Stimulated activated CD4-positive, alpha-beta T cell treated with anti-CD3 and anti-CD28 coated beads, Interleukin-15, amount 100 ng/mL, for 48 hours (primary cell): ENCODE measurements around the gene C11orf21.
"Not testable (repeated sequence)": the region's sequence is repeated elsewhere in the genome, so short reads cannot be mapped to it uniquely, and the experiment has no call there.

Source experiments
- DNase-seq, 2 donors: peaks; one replicate each; pipeline ENCODE4 v3.0.0-alpha.2; 2020; ENCODE audit warnings: low read depth in 2 of 2

C11orf21 gene

DNA sequence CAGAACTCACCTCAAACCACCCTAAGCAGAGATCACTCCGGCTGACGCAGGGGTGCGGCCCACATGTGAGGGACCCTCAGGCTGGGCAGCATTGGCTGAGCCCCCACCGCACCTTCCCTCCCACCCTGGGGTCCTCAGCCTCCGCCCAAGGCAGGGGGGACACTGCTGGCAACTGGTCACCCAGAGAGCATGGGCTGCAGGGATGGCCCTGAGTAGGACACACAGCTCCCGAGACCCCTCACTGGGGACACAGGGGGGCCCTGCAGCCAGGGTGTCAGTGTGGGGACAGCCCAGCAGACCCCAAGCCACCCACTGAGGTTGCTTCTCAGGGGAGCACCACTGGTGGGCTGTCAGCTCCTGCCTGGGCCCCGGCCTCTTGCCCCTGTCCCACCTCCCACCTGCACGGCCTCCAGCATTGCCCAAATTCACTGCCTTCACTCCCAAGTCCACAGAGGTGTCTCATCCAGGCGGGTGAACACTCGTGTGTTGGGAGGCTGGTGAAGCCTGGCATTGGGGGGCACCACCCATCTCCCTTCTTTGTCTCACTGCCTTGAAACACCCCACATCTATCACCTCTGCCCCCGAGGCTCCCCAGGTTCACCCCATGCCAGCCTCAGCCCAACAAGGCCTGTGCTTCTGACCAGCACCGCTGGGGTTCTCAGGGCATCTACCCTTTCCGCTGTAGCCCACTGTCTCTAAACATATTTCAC is 4.7 kb downstream of the C11orf21 start:
- DNase-seq, result no peak

GRCh38 chr11:2295971-2296912 is 5.5 kb downstream of the C11orf21 start:
- DNase-seq, result no peak

- DNase-seq, result no peak
These were observed 6.8 kb downstream of the C11orf21 start for GRCh38 chr11:2294926-2295290.

DNA sequence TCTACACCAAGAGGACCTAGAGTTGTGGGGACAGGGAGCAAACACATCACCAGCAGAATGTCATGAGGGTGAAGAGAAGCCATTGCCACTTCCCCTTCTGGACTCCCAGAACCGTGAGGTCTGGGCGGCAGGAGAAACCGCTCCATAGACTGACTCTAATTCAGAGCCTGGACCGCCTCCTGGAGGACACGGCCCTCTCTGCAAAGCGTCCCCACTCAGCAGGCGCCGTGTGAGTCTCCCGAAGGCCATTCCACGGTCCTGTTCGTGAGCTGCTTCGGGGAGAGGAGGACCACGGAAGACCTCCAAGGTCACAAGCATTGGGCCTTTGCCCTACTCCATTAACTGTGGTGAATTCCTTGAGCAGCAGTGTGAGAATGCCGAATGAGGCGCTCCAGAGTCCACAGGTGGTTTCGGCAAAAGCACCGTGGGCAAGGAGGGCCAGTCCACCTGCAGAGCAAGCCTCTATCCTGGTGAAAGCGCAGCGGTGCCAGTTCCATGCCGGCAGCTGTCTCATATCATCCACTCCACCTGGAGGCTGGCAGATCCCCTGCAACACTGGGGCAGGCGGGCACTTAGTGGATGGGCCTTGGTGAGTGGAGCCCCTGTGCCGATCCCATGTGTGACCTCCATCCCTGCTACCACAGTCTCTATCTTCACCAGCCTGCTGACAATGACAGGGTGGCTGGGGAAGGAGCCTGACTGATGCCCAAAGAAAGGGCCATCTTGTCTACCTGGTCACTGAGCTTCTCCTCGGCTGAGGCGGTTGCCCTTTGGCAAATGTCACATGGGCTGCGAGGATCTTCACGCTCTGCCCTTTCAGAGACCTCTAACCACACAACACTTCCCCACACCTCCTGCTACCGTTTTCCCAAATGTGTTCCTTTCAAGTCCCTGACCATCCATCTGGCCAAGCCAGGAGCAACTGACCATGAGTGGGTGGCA is 7.5 kb downstream of the C11orf21 start:
- DNase-seq, result no peak

GRCh38 chr11:2293531-2293971 is 8.2 kb downstream of the C11orf21 start:
- no peak for DNase-seq

- no peak for DNase-seq
These were observed 11.3 kb downstream of the C11orf21 start for GRCh38 chr11:2290351-2290841.

DNA sequence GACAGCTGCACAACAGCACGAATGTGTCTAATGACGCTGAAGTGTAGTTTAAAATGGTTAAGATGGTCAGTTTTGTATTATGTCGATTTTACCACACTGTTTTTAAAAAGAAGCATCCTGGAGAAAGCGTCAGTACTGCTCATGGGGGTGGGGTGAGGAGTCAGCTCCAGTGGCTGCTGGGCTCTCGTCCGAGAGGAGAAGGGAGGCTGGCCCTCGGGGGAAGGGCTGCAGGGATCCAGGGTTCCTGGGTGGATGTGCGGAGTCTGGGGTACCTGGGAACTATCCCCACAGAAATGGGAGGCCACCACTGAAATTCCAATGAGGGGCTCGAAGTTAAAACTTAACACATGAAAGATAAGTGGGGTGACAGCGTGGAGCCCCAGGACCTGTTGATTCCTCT is 11.9 kb downstream of the C11orf21 start:
- DNase-seq, result no peak

DNA sequence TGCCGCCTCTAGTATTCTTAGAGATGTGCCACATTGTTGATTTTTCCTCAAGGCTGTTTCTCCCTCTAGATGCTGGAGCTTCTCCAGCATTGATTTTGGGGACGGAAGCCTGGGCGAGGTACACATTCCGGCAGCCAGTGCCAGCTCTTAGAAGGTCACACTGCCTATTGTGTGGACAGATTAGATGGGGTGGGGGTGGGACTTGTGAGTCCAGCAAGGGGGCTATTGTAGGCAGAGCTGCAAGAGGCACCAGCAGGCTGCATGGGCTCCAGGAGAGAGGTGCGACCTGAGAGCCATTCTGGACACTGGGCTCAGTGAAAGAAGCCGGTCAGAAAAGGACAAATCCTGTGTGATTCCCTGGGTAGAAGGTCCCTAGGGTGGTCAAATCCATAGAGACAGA is 12.4 kb downstream of the C11orf21 start:
- no peak for DNase-seq

GRCh38 chr11:2287091-2287490 is 14.6 kb downstream of the C11orf21 start:
- DNase-seq, result no peak

GRCh38 chr11:2286350-2286749 is 15.4 kb downstream of the C11orf21 start:
- DNase-seq, result not testable (repeated sequence)

DNA sequence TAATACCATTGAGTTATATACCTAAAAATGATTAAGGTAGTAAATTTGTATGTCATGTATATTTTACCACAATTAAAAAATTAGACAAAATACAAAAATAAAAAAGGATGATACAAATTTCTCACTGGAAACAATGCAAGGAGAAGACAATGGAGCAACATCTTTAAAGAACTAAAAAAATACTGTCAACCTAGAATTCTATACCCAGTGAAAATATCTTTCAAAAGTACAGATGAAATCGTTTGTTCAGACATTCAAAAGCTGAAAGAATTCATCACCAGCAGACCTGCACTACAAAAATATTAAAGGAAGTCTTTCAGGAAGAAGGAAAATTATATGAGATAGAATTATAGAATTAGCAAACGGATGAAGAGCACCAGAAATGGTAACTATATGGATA is 21.5 kb downstream of the C11orf21 start:
- DNase-seq, result no peak

- no peak for DNase-seq
These were observed 23.7 kb downstream of the C11orf21 start for GRCh38 chr11:2277933-2278523.

DNA sequence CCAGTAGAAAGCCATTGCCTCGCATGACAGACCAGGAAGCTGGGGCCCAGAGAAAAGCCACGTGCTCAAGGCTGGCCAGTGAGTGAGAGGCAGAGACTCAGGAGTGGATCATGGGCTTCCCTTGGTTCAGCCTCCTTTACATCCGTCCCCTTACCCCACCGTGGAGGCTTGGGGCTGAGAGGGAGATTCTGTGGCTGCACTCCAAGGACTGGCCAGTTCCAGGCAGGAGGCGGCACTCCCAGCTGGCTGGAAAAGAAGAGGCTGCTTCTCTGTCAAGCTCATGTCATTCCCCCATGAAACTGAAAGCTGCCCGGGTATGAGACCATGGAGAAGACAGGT is 24.7 kb downstream of the C11orf21 start:
- no peak for DNase-seq

GRCh38 chr11:2276280-2277007 is 25.3 kb downstream of the C11orf21 start:
- DNase-seq, result no peak

GRCh38 chr11:2275334-2276279 is 26.1 kb downstream of the C11orf21 start:
- DNase-seq, result no peak

- no peak for DNase-seq
These were observed 27.9 kb downstream of the C11orf21 start for GRCh38 chr11:2273771-2274170.

- no peak for DNase-seq
These were observed 28.4 kb downstream of the C11orf21 start for GRCh38 chr11:2273311-2273710.

DNA sequence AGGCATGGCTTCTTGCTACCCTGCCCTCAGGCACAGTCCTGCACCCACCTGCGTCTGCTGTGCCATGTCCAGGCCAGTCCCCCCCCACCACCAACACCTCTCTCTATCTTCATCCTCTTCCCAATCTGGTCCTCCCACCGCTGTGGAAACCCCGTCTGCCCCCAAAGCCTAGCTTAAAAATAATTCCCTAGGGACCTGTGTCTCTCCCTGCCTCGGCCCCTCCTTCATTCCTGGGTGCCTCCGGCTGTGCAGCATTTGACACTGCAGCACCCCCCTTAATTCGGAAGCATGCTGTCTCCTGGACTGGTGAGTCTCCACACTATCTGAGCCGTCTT is 28.8 kb downstream of the C11orf21 start:
- DNase-seq, result no peak

DNA sequence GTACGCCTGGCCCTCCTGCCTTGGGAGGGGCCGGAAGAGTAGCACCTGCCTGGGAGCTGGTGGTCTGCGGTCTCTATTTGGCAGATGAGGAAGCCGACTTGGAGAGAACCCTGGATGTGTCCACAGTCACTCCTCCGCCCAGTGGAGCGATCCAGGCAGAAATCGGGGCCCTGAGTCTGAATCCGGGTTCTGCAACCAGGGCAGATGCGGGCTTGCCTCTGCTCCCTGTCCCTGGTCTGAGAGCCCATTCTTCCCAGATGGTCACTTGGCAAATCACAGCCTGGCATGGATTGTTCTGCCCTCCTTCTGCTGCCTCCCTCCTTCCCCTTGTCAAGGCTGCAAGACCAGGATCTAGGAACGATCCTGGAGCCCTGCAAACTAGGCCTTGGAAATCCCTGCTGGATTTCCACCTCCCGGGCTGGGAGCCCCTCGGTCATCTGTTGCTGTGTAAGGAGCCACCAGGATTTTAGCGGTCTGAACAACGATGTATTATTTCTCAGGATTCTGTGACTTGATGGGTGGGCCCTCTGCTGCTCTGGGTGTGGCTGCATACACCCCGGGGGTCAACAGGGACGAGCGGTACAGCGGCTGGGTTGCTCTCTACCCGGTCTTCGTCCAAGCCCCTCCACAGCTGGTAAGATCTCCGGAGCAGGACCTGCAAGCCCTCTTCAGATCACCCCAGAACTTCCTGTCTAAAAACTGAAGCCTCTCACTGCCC is 29.3 kb downstream of the C11orf21 start:
- no peak for DNase-seq
